ENCODE measurements around the gene TMEM221. TPM values are rescaled to one million over a fixed set of nuclear protein-coding genes. Genes with fewer than 3 reads are reported as not detected.

Gene TMEM221
- total and polyA plus RNA-seq, 9 of the 15 experiments (the other 6 are each of a cell fraction or from before 2014, with no cell fraction given), result 0.06 to 0.35 TPM; not detected in 7

DNA sequence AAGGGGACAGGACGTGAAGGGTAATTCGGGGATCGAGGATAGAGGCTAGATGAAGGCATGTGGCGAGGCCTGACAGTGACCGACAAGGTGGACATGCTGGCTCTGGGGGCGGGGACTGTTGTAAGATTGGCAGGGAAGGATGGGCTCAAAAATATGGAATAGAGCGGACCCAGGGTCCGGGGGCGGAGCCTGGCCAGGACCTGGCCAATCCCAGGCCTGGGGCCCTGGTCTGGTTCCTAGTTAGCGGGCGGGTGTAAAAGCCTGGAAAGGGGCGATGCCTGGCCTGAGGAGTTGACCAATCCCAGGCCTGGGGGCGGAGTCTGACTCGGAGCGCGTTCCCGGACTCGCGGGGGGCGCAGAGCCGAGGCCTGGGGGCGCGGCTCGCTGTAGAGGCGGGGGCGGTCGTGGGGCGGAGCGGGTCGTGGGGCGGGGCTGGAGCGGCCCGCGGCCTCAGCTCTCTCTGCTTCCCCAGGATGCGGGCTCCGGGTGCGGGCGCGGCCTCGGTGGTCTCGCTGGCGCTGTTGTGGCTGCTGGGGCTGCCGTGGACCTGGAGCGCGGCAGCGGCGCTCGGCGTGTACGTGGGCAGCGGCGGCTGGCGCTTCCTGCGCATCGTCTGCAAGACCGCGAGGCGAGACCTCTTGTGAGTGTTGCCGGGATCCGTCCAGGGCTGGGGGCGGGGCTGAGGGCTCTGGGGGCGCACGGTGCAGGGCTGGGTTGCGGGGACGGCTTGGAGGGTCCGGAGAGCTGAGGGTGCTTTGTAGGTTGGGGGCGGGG lies 21.8 kb upstream of the TMEM221 start, which contains the start of gene SLC27A1 (continued):
- TF ChIP-seq PCBP2 (IDR thresholded peaks at IDR 0.05; ENCODE audit: low read depth, low read length, poor library complexity, severe bottlenecking) (no peak), ATF1 (CRISPR knock-in tag; IDR thresholded peaks at IDR 0.05) (no peak), ATF1 (tag; IDR thresholded peaks at IDR 0.05) (0 out of 2 replicates have a peak, but pooled peaks have one; percentile 23), RBM39 (optimal IDR thresholded peaks at IDR 0.05; ENCODE audit: low read depth, low read length) (no peak), BHLHE40 (IDR thresholded peaks at IDR 0.05; ENCODE audit: low read length) (no peak), MBD2 (IDR thresholded peaks at IDR 0.05; ENCODE audit: borderline replicate concordance, low read depth) (peak; percentile 7; the same call in 1 of the 2 replicates), CBX2 (IDR thresholded peaks at IDR 0.05; ENCODE audit: insufficient read depth, low read length, poor library complexity, severe bottlenecking) (no peak), TCFL5 (CRISPR knock-in tag; conservative IDR thresholded peaks at IDR 0.05) (no peak), MEIS2 (IDR thresholded peaks at IDR 0.05; ENCODE audit: partially characterized antibody) (peak; percentile 70), SAFB2 (IDR thresholded peaks at IDR 0.05; ENCODE audit: borderline replicate concordance, low read depth, low read length, severe bottlenecking) (no peak), ZNF436 (CRISPR knock-in tag; IDR thresholded peaks at IDR 0.05) (no peak), NFATC3 (IDR thresholded peaks at IDR 0.05) (no peak), IRF2 (CRISPR knock-in tag; IDR thresholded peaks at IDR 0.05) (no peak), CCNT2 (IDR thresholded peaks at IDR 0.05; ENCODE audit: borderline replicate concordance, extremely low read depth, insufficient read length, low read depth, low read length) (peak; percentile 49), HLTF (IDR thresholded peaks at IDR 0.05) (no peak), SRSF9 (IDR thresholded peaks at IDR 0.05; ENCODE audit: borderline replicate concordance, low read depth, low read length) (no peak), E2F6 (IDR thresholded peaks at IDR 0.05; ENCODE audit: borderline replicate concordance in 1 of 2, extremely low read depth in 1 of 2, insufficient read depth in 1 of 2, insufficient read length in 1 of 2, low read depth in 1 of 2, low read length in 1 of 2, poor library complexity in 1 of 2, severe bottlenecking in 1 of 2) (peak in 1 of 2 experiments; percentile 52), NFIC (IDR thresholded peaks at IDR 0.05) (no peak), FOXA3 (CRISPR knock-in tag; conservative IDR thresholded peaks at IDR 0.05 in 1 of 2, IDR thresholded peaks at IDR 0.05 in 1 of 2) (no peak)
- TF ChIP-seq, protein P1, sequence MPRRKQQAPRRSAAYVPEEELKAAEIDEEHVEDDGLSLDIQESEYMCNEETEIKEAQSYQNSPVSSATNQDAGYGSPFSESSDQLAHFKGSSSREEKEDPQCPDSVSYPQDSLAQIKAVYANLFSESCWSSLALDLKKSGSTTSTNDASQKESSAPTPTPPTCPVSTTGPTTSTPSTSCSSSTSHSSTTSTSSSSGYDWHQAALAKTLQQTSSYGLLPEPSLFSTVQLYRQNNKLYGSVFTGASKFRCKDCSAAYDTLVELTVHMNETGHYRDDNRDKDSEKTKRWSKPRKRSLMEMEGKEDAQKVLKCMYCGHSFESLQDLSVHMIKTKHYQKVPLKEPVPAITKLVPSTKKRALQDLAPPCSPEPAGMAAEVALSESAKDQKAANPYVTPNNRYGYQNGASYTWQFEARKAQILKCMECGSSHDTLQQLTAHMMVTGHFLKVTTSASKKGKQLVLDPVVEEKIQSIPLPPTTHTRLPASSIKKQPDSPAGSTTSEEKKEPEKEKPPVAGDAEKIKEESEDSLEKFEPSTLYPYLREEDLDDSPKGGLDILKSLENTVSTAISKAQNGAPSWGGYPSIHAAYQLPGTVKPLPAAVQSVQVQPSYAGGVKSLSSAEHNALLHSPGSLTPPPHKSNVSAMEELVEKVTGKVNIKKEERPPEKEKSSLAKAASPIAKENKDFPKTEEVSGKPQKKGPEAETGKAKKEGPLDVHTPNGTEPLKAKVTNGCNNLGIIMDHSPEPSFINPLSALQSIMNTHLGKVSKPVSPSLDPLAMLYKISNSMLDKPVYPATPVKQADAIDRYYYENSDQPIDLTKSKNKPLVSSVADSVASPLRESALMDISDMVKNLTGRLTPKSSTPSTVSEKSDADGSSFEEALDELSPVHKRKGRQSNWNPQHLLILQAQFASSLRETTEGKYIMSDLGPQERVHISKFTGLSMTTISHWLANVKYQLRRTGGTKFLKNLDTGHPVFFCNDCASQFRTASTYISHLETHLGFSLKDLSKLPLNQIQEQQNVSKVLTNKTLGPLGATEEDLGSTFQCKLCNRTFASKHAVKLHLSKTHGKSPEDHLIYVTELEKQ (CRISPR knock-in tag; IDR thresholded peaks at IDR 0.05), result no peak
- TF ChIP-seq, protein P2, sequence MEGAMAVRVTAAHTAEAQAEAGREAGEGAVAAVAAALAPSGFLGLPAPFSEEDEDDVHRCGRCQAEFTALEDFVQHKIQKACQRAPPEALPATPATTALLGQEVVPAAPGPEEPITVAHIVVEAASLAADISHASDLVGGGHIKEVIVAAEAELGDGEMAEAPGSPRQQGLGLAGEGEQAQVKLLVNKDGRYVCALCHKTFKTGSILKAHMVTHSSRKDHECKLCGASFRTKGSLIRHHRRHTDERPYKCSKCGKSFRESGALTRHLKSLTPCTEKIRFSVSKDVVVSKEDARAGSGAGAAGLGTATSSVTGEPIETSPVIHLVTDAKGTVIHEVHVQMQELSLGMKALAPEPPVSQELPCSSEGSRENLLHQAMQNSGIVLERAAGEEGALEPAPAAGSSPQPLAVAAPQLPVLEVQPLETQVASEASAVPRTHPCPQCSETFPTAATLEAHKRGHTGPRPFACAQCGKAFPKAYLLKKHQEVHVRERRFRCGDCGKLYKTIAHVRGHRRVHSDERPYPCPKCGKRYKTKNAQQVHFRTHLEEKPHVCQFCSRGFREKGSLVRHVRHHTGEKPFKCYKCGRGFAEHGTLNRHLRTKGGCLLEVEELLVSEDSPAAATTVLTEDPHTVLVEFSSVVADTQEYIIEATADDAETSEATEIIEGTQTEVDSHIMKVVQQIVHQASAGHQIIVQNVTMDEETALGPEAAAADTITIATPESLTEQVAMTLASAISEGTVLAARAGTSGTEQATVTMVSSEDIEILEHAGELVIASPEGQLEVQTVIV (CRISPR knock-in tag; IDR thresholded peaks at IDR 0.05; ENCODE audit: borderline replicate concordance), result no peak

All from K562 (cell line).